Sigmoid colon (tissue), 7 donors: Measurements from ENCODE around the gene CCNYL1. TPM values are rescaled to one million over a fixed set of nuclear protein-coding genes. Genes with fewer than 3 reads are reported as not detected.
A peak's percentile ranks its signal among the peaks of the same experiment; 100 is the strongest.

Experiments used
- DNase-seq: peaks from one replicate; pipeline ENCODE4 v3.0.0-alpha.2; 2019
- H3K27ac ChIP-seq, 4 donors: fragments of 200-600 bp; sonication (generic); one replicate each; pipeline ENCODE4 v1.5.1; 2016 to 2019; ENCODE audit warnings: mild to moderate bottlenecking in 1 of 4
- H3K27me3 ChIP-seq, 3 donors: fragments of 200-600 bp; sonication (generic); one replicate each; pipeline ENCODE4 v1.5.1; 2019; ENCODE audit warnings: mild to moderate bottlenecking in 1 of 3
- H3K36me3 ChIP-seq, 4 donors: fragments of 200-600 bp; sonication (generic); one replicate each; pipeline ENCODE4 v1.5.1; 2016 to 2019
- H3K4me1 ChIP-seq, 4 donors: fragments of 200-600 bp; sonication (generic); one replicate each; pipeline ENCODE4 v1.5.1; 2017 to 2019
- H3K4me3 ChIP-seq, 4 donors: fragments of 200-600 bp; sonication (generic); one replicate each; pipeline ENCODE4 v1.5.1; 2017 to 2019; ENCODE audit warnings: mild to moderate bottlenecking in 2 of 4, moderate library complexity in 1 of 4
- H3K9me3 ChIP-seq, 4 donors: fragments of 200-600 bp in 3 of 4; sonication (generic) in 3 of 4; one replicate each; pipeline versions ENCODE4 v1.5.1 to v1.6.1; 2013 to 2019
- CTCF ChIP-seq, 4 experiments: fragments of 450-650 bp in 3 of 4; fragments of 200-600 bp in 1 of 4; IDR thresholded peaks; one replicate each; pipeline ENCODE4 v1.5.1; 2016 to 2019; ENCODE audit warnings: antibody characterized with exemption in 4 of 4, mild to moderate bottlenecking in 3 of 4, moderate library complexity in 2 of 4
- EP300 ChIP-seq, 4 donors: sonication (generic); formaldehyde crosslinking; IDR thresholded peaks; one replicate each; pipeline ENCODE4 v1.6.1; 2017; ENCODE audit warnings: antibody characterized with exemption in 4 of 4
- POLR2A ChIP-seq, 2 donors: fragments of 450-650 bp; IDR thresholded peaks; one replicate each; pipeline ENCODE4 v1.6.1; 2016; ENCODE audit warnings: antibody characterized with exemption in 2 of 2, mild to moderate bottlenecking in 2 of 2, moderate library complexity in 2 of 2
- POLR2AphosphoS5 ChIP-seq, 4 donors: sonication (generic); formaldehyde crosslinking; IDR thresholded peaks; one replicate each; pipeline ENCODE4 v1.6.1; 2017; ENCODE audit warnings: antibody characterized with exemption in 4 of 4
- WGBS, 2 donors: extraction: QIAGEN DNeasy Blood & Tissue Kit; methylation state at CpG; one replicate each; pipeline ENCODE4 v1.1.7; 2013; 5-methylcytosine and 5-hydroxymethylcytosine counted together
- intact Hi-C: fragments of 100-400 bp; cut with DNase I; formaldehyde crosslinking; loops from one replicate; pipeline ENCODE4 v1.15.1; 2023
- polyA plus RNA-seq, 3 donors: library from polyadenylated mRNA; stranded (reverse); fragments of 200-250 nt; gene quantifications; one replicate each; pipeline ENCODE4 v1.2.3, GENCODE V29; 2013
- total RNA-seq, 4 donors: library from RNA; depleted of rRNA; stranded (reverse); fragments of >200 nt; gene quantifications; one replicate each; pipeline ENCODE4 v1.1.0, GENCODE V29; 2016
- donor health status: healthy with polysubstance abuse.
- donor health status: Bipolar disorder and iron deficiency.
- donor health status: healthy.

Gene CCNYL1
- total RNA-seq (10 to 100 TPM in 2 of 4 donors, 1 to 10 TPM in 2; 9.2 to 17.8 (median 11.5) TPM), polyA plus RNA-seq (10 to 100 TPM; 21.6 to 49.5 (median 23.7) TPM)

GRCh38 chr2:207710814-207711740 is at the start of gene CCNYL1:
Gene CCNYL1, plus strand, starts transcription at chr2:207711640. Its CDS starts 257 bp downstream, at chr2:207711897.
- peak; percentile 38 to 69 for TF ChIP-seq POLR2A (IDR thresholded peaks at IDR 0.05)
- TF ChIP-seq CTCF (IDR thresholded peaks at IDR 0.05): peak in 3 of 4 experiments; percentile 18 to 41 (median 23)
- no peak for TF ChIP-seq EP300 (IDR thresholded peaks at IDR 0.05)
- peak; percentile 89 to 99 (median 94) for TF ChIP-seq POLR2AphosphoS5 (IDR thresholded peaks at IDR 0.05)
- H3K4me3 ChIP-seq: peak within 1 kb of the TSS; percentile 77 to 98 (median 89)
- peak within 1 kb of the TSS; percentile 91 to 95 (median 92) for H3K27ac ChIP-seq
- WGBS, 2 donors: 1% methylated on average over 60 of the region's 60 CpGs
- H3K36me3 ChIP-seq: no peaks in the 10 kb centered on the region
- no peaks in the 10 kb centered on the region for H3K27me3 ChIP-seq
- peaks cover 0 to 25% (median 21%) of the 10 kb centered on the region in 4 donors for H3K4me1 ChIP-seq
- DNase-seq: peak; percentile 100
- intact Hi-C loops: loop anchor here (5.0 to 10.0 kb wide), 2 partner anchors 179 to 554 kb away; partner anchors contain the start of gene PIKFYVE
- H3K9me3 ChIP-seq: no peaks in the 10 kb centered on the region

GRCh38 chr2:207662203-207662602 is 49.2 kb upstream of the CCNYL1 start:
- H3K4me1 ChIP-seq: no peaks in the 10 kb centered on the region
- H3K27me3 ChIP-seq: no peaks in the 10 kb centered on the region
- H3K9me3 ChIP-seq: no peaks in the 10 kb centered on the region
- WGBS, 2 donors: 66 to 79% methylated on average over 2 of the region's 2 CpGs
- no peaks in the 10 kb centered on the region for H3K36me3 ChIP-seq
- H3K27ac ChIP-seq: no peak overlapping the region
- no peak for DNase-seq
- no peak overlapping the region for H3K4me3 ChIP-seq
- intact Hi-C loops: no loop called here
- TF ChIP-seq POLR2A (IDR thresholded peaks at IDR 0.05): no peak
- no peak for TF ChIP-seq EP300 (IDR thresholded peaks at IDR 0.05)
- TF ChIP-seq CTCF (IDR thresholded peaks at IDR 0.05): no peak
- TF ChIP-seq POLR2AphosphoS5 (IDR thresholded peaks at IDR 0.05): no peak

- Histone ChIP-seq H3K9me3 (no peaks in the 10 kb centered on the region), H3K27ac (no peak overlapping the region), H3K4me3 (no peak overlapping the region), H3K4me1 (no peaks in the 10 kb centered on the region), H3K27me3 (no peaks in the 10 kb centered on the region), H3K36me3 (no peaks in the 10 kb centered on the region)
- intact Hi-C loops: no loop called here
- TF ChIP-seq EP300 (IDR thresholded peaks at IDR 0.05) (no peak), POLR2AphosphoS5 (IDR thresholded peaks at IDR 0.05) (no peak), CTCF (IDR thresholded peaks at IDR 0.05) (no peak), POLR2A (IDR thresholded peaks at IDR 0.05) (no peak)
- DNase-seq: no peak
- 48 to 65% methylated on average over 5 of the region's 5 CpGs for WGBS, 2 donors
These were observed 47.4 kb upstream of the CCNYL1 start for GRCh38 chr2:207663870-207664545.

GRCh38 chr2:207670887-207671286 is 40.6 kb upstream of the CCNYL1 start:
- no peaks in the 10 kb centered on the region for H3K27me3 ChIP-seq
- WGBS, 2 donors: 82 to 85% methylated on average over 6 of the region's 6 CpGs
- TF ChIP-seq POLR2A (IDR thresholded peaks at IDR 0.05) (no peak), POLR2AphosphoS5 (IDR thresholded peaks at IDR 0.05) (no peak), CTCF (IDR thresholded peaks at IDR 0.05) (no peak), EP300 (IDR thresholded peaks at IDR 0.05) (no peak)
- no peak for DNase-seq
- no peak overlapping the region for H3K4me3 ChIP-seq
- H3K36me3 ChIP-seq: no peaks in the 10 kb centered on the region
- no peak overlapping the region for H3K27ac ChIP-seq
- intact Hi-C loops: no loop called here
- no peaks in the 10 kb centered on the region for H3K4me1 ChIP-seq
- H3K9me3 ChIP-seq: no peaks in the 10 kb centered on the region
